ENCODE data around the gene IZUMO4. TPM values are rescaled to one million over a fixed set of nuclear protein-coding genes. Genes with fewer than 3 reads are reported as not detected.

IZUMO4 gene
- total RNA-seq, 2 experiments from 2014 or later = 17.4 to 17.9 TPM

DNA sequence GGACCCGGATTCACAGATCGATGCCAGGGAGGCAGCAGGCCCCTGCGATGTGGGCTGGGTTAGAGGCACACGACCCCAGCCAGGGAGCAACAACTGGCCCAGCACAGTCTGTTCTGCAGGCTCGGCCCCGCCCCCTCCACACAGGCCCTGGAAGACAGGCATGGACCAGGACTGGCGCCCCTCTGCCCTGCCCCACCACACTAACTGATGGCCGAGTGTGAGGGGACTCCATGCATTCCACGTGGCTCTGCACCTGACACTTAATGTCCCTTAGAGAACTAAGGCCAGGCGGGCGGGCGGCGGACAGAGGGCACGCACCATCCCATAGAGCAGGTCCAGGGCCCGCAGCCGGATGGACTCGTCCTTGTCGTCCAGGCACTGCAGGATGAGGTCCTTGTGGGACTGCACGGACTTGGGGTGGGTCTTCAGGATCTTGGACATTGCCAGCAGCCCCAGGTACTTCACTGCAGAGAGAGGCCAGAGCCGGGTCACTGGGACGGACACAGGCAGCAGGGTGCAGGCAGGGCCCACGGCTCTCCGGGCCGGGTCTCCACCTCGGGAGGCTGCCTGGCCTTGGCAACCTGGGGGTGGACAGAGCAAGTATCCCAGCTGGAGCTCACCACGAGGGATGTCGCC is 24.8 kb downstream of the IZUMO4 start:
- H3K27ac Mint-ChIP-seq = no peak overlapping the region
- no peaks in the 10 kb centered on the region for H3K4me1 ChIP-seq (ENCODE audit: insufficient read depth, low read length)
- H3K27me3 ChIP-seq (ENCODE audit: control insufficient read depth in 1 of 2, insufficient read depth in 2 of 2, low read length in 2 of 2) = no peaks in the 10 kb centered on the region
- CTCF ChIA-PET = no interaction called here
- peaks cover 81% of the 10 kb centered on the region for H3K36me3 ChIP-seq (ENCODE audit: insufficient read depth, low read length)
- ATAC-seq (ENCODE audit: poor library complexity) (no peak), DNase-seq (no peak)
- H3K4me3 Mint-ChIP-seq = no peak overlapping the region
- peaks cover 50% of the 10 kb centered on the region for H3K36me3 Mint-ChIP-seq (ENCODE audit: low read depth)
- H3K4me1 Mint-ChIP-seq (ENCODE audit: low read depth) = no peaks in the 10 kb centered on the region
- TF ChIP-seq, protein P1, sequence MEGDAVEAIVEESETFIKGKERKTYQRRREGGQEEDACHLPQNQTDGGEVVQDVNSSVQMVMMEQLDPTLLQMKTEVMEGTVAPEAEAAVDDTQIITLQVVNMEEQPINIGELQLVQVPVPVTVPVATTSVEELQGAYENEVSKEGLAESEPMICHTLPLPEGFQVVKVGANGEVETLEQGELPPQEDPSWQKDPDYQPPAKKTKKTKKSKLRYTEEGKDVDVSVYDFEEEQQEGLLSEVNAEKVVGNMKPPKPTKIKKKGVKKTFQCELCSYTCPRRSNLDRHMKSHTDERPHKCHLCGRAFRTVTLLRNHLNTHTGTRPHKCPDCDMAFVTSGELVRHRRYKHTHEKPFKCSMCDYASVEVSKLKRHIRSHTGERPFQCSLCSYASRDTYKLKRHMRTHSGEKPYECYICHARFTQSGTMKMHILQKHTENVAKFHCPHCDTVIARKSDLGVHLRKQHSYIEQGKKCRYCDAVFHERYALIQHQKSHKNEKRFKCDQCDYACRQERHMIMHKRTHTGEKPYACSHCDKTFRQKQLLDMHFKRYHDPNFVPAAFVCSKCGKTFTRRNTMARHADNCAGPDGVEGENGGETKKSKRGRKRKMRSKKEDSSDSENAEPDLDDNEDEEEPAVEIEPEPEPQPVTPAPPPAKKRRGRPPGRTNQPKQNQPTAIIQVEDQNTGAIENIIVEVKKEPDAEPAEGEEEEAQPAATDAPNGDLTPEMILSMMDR (IDR thresholded peaks at IDR 0.05) = no peak
- H3K9me3 ChIP-seq (ENCODE audit: control insufficient read depth in 1 of 2, insufficient read depth in 1 of 2, low read length in 2 of 2) = no peaks in the 10 kb centered on the region
- H3K27me3 Mint-ChIP-seq = no peaks in the 10 kb centered on the region
- POLR2A ChIA-PET = no interaction called here
- no peak overlapping the region for H3K4me3 ChIP-seq (ENCODE audit: low read length)
- intact Hi-C loops (cut with DNase I, micrococcal nuclease) = no loop called here
- H3K9me3 Mint-ChIP-seq = no peaks in the 10 kb centered on the region
- no peak overlapping the region for H3K27ac ChIP-seq (ENCODE audit: low read depth in 1 of 2, low read length in 2 of 2)

DNA sequence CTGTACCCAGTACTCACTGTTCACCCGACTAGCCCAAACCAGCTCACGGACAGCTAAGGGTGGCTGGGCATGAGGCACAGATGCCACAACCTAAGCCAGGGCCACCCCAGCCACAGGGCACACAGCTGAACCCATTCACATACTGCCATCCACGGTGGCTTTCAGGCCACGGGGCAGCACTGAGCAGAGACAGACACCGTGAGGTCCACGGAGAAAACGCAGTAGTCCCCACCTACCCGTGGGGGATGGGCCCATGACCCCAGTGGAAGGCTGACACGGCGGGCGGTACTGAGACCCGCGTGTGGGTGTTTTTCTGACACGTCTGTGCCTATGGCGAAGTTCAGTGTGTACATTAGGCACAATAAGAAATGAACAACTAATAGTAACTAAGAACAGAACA is 25.5 kb downstream of the IZUMO4 start:
- intact Hi-C loops (cut with DNase I, micrococcal nuclease) = no loop called here
- Mint-ChIP-seq H3K27ac (no peak overlapping the region), H3K4me1 (ENCODE audit: low read depth) (no peaks in the 10 kb centered on the region), H3K4me3 (no peak overlapping the region), H3K36me3 (ENCODE audit: low read depth) (peaks cover 55% of the 10 kb centered on the region), H3K27me3 (no peaks in the 10 kb centered on the region), H3K9me3 (no peaks in the 10 kb centered on the region)
- TF ChIP-seq, protein P1 (IDR thresholded peaks at IDR 0.05) = no peak
- no peak overlapping the region for H3K4me3 ChIP-seq (ENCODE audit: low read length)
- no peak for ATAC-seq (ENCODE audit: poor library complexity)
- peaks cover 81% of the 10 kb centered on the region for H3K36me3 ChIP-seq (ENCODE audit: insufficient read depth, low read length)
- no peak overlapping the region for H3K27ac ChIP-seq (ENCODE audit: low read depth in 1 of 2, low read length in 2 of 2)
- H3K4me1 ChIP-seq (ENCODE audit: insufficient read depth, low read length) = no peaks in the 10 kb centered on the region
- POLR2A ChIA-PET = no interaction called here
- CTCF ChIA-PET = no interaction called here
- no peak for DNase-seq
- no peaks in the 10 kb centered on the region for H3K27me3 ChIP-seq (ENCODE audit: control insufficient read depth in 1 of 2, insufficient read depth in 2 of 2, low read length in 2 of 2)
- no peaks in the 10 kb centered on the region for H3K9me3 ChIP-seq (ENCODE audit: control insufficient read depth in 1 of 2, insufficient read depth in 1 of 2, low read length in 2 of 2)

DNA sequence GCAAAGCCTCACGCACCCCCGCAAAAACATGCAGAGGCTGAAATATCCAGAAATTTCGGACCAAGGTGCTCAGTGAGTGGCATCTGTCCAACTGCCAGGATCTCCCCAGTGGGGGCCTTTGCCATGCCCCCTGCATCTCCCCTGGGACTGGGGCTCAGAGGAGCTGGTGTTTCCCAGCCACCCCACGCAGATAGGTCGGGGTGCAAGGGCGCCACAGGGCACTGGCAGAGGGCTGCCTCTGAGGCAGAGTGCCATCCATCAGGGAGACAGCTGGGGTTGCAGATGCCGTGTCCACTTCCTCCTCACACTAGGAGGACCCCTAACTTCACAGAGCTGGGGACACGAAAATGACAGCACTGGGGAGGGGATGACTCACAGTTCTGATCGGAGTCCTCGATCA is 26.3 kb downstream of the IZUMO4 start:
- DNase-seq (no peak), ATAC-seq (ENCODE audit: poor library complexity) (no peak)
- Mint-ChIP-seq H3K27ac (no peak overlapping the region), H3K4me1 (ENCODE audit: low read depth) (no peaks in the 10 kb centered on the region), H3K4me3 (no peak overlapping the region), H3K9me3 (no peaks in the 10 kb centered on the region), H3K27me3 (no peaks in the 10 kb centered on the region), H3K36me3 (ENCODE audit: low read depth) (peaks cover 52% of the 10 kb centered on the region)
- ChIA-PET CTCF (no interaction called here), POLR2A (no interaction called here)
- Histone ChIP-seq H3K36me3 (ENCODE audit: insufficient read depth, low read length) (peaks cover 76% of the 10 kb centered on the region), H3K27me3 (ENCODE audit: control insufficient read depth in 1 of 2, insufficient read depth in 2 of 2, low read length in 2 of 2) (no peaks in the 10 kb centered on the region), H3K4me3 (ENCODE audit: low read length) (no peak overlapping the region), H3K4me1 (ENCODE audit: insufficient read depth, low read length) (no peaks in the 10 kb centered on the region), H3K9me3 (ENCODE audit: control insufficient read depth in 1 of 2, insufficient read depth in 1 of 2, low read length in 2 of 2) (no peaks in the 10 kb centered on the region), H3K27ac (ENCODE audit: low read depth in 1 of 2, low read length in 2 of 2) (no peak overlapping the region)
- intact Hi-C loops (cut with DNase I, micrococcal nuclease) = no loop called here
- TF ChIP-seq, protein P1 (IDR thresholded peaks at IDR 0.05) = no peak
